Measurements from ENCODE around the gene UBXN1. TPM values are rescaled to one million over a fixed set of nuclear protein-coding genes. Genes with fewer than 3 reads are reported as not detected.
"Not testable (repeated sequence)": the region's sequence is repeated elsewhere in the genome, so short reads cannot be mapped to it uniquely, and the experiment has no call there.

Gene UBXN1
- total RNA-seq, 1 experiment from 2014 or later = 116 TPM

DNA sequence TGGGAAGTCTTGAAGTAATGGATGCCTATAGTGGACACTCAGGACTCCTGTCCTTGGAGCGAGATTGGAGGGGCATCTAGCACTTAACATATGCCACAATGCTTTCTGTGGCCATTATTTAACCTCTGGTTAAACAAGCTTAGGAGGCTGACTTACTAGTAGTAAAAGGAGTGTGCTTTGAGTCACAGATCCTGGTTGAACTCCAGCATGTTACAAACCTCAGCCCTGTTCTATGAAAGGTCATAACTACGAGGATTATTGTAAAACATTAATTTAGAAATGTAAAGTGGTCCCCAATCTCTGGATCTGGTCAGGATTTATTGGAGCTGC is 5.7 kb downstream of the UBXN1 start:
- DNase-seq (ENCODE audit: low read depth) = no peak

DNA sequence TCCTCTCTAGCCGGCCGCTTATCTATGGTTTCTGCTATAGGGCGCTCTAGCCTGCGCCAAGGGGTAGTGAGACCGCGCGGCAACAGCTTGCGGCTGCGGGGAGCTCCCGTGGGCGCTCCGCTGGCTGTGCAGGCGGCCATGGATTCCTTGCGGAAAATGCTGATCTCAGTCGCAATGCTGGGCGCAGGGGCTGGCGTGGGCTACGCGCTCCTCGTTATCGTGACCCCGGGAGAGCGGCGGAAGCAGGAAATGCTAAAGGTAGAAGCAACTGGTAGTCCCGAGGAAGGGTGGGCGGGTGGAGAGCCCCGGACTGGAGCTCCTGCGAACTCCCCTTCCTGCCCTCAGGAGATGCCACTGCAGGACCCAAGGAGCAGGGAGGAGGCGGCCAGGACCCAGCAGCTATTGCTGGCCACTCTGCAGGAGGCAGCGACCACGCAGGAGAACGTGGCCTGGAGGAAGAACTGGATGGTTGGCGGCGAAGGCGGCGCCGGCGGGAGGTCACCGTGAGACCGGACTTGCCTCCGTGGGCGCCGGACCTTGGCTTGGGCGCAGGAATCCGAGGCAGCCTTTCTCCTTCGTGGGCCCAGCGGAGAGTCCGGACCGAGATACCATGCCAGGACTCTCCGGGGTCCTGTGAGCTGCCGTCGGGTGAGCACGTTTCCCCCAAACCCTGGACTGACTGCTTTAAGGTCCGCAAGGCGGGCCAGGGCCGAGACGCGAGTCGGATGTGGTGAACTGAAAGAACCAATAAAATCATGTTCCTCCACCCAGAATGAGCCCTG is 7.1 kb downstream of the UBXN1 start, which contains the start of the genes LBHD1 and UQCC3:
LBHD1 (minus strand) TSS at position 660 of the 782 bp plus-strand sequence. CDS start 2,236 bp downstream, outside the sequence.
UQCC3 (plus strand) TSS at position 66 of the 782 bp plus-strand sequence; CDS start at position 139, 73 bp downstream.
- peak; percentile 84 for DNase-seq (ENCODE audit: low read depth)

DNA sequence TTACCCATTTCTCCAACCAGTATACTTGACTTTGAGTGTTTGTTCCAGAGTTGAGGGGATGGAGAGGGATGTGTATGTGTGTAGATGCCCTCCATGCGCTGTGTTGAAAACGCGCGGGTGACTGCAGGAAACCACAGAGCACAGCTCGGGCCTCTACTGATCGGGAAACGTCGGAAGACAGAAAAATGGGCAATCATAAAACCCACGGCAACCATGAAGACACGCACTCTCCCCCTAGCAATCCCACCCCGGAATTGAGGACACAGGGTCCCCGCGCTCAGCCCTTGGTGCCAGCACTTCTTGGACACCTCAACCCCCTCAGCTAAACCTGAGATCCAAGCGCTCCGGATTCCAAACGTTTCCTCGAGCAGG is 7.7 kb downstream of the UBXN1 start:
- no peak for DNase-seq (ENCODE audit: low read depth)

DNA sequence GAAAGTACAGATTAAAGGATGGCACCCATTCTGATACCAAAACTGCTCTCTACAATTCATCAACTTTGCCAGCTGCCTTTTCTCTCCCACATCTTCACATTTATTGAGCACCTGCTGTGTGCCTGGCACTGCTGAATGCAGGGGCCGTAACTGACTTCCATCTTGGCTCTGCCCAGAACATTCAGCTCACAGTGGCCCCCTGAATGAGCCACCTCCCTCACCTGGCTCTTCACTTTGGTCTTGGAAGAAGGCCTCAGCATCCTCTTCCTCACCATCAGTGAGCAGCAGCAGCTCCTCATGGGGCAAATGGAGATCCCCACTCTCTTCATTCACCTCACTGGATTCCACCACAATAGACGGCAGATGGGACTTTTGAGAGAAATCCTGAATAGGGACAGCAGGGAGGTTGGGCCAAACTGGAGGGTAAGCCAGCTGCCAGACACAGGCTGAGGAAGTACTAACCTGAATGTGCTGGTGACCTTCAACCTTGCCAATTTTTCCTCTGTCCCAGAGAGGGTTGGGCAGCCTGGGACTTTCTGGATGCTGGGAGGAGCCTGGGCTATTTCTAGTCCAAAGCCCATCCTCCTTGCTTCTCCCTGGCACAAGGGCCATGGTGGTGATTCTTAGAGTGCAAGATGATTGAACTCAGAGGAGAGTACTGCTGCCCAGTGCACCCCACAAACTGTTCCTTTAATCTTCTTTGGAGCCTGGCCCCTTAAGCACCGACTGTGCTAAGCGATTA is 9.3 kb downstream of the UBXN1 start:
- peak; percentile 32 for DNase-seq (ENCODE audit: low read depth)

DNA sequence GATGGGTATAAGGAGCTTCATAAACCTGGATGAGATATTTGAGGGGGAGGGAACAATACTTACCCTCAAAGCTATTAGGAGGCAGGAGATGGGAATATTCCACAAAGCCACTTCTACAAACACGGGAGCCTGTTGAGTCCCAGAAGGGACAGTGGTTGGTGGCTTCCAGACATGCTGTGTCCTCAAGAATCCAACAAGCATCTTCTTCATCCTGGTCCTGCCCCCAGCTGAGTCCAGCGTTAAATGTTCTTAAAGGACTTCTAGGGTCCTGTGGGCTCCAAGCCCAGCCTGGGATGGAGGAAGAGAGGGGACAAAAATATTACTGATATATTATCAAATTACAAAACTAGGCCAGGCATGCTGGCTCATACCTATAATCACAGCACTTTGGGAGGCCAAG is 11.4 kb downstream of the UBXN1 start:
- no peak for DNase-seq (ENCODE audit: low read depth)

DNA sequence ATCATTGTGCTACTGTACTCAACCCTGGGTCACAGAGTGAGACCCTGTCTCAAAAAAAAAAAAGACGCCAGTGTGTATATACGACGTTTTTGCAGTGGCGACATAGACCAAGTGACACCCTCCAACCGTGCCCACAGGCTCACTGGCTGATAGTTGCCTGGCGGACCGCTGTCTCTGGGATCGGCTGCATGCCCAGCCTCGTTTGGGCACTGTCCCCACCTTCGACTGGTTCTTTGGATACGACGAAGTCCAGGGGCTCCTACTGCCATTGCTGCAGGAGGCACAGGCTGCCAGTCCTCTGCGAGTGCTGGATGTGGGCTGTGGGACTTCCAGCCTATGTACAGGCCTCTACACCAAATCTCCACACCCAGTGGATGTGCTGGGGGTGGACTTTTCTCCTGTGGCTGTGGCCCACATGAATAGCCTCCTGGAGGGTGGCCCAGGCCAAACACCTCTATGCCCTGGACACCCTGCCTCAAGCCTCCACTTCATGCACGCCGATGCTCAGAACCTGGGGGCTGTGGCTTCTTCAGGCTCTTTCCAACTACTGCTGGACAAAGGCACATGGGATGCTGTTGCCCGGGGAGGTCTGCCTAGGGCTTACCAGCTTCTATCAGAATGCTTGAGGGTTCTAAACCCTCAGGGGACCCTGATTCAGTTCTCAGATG is 12.5 kb downstream of the UBXN1 start:
- DNase-seq (ENCODE audit: low read depth) = no peak

DNA sequence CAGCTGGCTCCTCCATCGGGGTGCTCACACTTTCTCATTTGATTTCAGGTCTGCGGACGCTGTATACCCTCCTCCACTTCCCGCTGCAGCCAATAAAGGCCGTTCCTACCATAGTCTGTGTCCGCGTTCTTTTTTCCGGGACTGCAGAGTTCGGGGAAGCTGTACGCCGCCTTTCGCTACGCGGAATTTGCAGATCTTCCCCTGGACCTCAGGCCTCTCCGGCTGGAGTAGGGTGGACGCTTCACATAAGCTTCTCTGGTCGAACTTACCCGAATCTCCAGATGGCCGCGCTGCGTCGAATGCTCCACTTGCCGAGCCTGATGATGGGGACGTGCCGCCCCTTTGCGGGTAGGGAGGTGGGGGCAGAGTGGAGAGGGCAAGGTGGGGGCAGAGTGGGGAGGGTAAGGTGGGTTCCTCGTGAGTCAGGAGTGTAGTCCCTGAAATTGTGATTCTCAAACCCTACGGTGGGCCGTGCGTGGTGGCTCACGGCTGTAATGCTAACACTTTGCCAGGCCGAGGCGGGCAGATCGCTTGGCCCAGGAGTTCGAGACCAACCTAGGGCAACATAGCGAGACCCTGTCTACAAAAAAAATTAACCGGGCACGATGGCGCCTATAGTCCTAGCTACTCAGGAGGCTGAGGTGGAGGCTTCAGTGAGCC is 13.1 kb downstream of the UBXN1 start:
- no peak for DNase-seq (ENCODE audit: low read depth)

DNA sequence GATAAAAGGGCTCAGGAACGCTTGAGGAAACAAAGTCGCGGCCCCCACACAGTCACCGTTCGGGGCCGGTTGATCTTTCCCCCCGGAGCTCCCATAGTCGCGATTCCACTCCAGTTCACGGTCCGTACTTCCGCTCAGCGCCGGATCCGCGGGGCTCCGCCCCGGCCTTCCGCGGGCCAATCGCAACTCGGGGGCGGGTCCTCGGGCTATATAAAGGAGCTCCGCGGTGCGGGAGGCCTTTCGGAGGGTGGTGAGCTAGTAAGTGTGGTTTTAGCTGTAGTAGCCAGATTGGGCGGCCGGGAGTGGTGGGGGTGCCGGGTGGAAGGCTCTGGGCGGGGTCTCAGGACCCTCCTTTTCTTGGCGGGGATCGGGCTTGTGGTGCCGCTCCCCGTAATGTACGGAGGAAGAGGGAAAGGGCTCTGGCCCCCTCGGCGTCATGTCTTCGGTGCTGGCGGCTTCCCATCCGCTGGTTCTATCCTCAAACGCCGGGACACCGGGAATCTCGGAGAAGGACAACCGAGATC is 13.7 kb downstream of the UBXN1 start, which contains the start of the genes C11orf98 and CSKMT:
C11orf98 (minus strand) TSS at position 136 of the 524 bp plus-strand sequence; CDS start at position 95, 41 bp downstream.
CSKMT (plus strand) TSS at position 238 of the 524 bp plus-strand sequence. CDS start 568 bp downstream, outside the sequence.
- DNase-seq (ENCODE audit: low read depth) = peak; percentile 89

DNA sequence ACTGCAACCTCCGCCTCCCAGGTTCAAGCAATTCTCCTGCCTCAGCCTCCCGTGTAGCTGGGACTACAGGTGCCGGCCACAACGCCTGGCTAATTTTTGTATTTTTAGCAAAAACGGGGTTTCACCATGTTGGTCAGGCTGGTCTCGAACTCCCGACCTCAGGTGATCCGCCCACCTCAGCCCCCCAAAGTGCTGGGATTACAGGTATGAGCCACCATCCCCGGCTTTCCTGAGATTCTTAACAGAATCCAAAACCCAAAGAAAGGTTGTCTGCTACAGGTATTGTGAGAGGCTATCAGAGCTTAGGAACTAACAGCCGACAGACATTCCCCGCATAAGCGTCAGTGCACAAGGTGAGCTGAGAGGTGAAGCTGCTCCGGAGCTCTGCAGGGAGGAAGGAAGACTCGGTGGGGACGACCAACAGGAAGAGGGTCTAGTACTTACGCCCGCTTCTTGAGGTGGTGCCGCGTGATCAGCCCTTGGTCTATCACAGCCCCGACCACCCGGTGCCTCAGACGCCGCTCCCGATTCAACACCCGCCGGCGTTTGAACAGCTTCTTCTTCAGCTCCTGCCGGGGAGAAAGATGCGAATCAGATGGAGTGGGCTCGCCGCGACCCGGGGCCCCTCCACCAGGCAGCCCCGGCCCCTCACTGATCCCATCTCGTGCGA is 14.3 kb downstream of the UBXN1 start:
- DNase-seq (ENCODE audit: low read depth) = peak; percentile 70

DNA sequence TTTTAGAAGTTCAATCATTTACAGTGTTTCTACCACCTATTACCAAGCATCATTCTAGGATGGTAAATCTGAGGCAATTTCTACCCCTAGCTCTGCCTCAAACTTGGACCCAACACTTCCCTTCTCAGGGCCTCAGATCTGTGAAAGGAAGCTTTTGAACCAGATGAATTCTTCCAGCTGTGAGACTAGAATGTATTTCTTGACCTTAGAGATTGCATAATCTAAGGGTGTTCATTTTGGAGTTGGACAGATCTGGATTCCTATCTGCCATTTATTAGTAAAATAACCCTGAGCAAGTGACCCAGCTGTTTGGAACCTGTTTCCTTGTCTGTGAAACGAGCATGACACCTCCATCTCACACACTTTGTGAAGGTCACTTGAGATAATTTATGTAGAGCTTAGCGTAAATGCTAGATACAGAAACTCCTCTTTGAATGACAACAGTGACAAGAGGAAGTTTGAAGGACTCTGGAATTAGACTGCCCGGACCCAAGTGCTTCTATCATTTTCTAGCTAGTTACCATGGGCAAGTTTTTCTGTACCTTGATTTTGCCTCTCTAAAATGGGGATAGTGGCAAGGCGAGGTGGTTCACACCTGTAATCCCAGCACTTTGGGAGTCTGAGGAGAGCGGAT is 22.0 kb downstream of the UBXN1 start:
- no peak for DNase-seq (ENCODE audit: low read depth)

DNA sequence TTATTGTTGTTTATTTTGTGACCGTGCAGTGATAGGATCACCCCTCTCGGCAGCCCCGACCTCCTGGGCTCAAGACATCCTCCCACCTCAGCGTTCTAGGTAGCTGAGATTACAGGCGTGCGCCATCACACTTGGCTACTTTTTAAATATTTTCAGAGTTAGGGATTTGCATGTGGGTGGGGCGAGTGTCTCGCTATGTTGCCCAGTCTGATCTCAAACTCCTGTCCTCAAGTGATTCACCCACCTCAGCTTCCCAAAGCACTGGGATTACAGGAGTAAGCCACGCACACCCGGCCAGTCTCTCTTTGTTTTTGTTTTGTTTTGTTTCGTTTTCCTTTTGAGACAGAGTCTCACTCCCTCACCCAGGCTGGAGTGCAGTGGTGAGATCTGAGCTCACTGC is 24.6 kb downstream of the UBXN1 start:
- no peak for DNase-seq (ENCODE audit: low read depth)

DNA sequence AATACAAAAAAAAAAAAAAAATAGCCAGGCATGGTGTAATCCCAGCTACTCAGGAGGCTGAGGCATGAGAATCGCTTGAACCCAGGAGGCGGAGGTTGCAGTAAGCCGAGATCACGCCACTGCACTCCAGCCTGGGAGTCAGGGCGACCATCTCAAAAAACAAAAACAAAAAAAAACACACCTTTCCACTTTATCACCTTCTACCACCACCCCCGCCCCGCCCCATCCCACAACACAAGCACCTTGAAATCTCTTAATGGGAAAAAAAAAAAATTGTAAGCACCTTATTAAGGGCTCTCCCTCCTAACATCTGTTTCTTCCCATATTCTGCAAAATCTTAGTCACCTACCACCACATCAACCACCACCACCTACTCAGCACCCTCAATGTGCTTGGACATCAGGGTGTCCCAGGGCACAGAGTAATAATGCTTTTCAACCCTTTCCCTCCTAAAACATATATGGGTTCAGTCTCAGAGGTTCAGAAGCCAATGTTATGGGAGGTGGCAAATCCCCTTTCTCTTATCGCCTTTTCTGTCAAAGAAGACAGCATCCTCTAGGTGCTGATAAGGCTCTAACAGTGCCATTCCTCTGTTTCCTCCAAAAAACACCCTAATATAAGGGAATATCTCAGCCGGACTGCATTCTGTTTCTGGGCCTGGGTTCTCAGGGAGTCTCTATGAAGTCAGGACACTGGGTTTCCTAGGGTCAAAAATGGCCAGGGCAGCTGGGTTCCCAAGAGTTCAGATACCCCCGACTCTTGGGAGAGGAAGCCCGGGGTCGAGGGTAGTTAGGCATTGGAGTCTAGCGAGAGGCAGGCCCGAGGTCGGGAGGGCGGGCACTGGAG is 26.5 kb downstream of the UBXN1 start:
- DNase-seq (ENCODE audit: low read depth) = no peak

DNA sequence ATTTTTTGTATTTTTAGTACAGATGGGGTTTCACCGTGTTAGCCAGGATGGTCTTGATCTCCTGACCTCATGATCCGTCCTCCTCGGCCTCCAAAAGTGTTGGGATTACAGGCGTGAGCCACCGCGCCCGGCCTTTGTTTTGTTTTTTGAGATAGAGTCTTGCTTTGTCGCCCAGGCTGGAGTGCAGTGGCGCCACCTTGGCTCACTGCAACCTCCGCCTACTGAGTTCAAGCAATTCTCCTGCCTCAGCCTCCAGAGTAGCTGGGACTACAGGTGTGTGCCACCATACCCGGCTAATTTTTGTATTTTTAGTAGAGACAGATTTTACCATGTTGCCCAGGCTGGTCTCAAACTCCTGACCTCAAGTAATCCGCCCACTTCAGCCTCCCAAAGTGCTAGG is 28.6 kb downstream of the UBXN1 start:
- not testable (repeated sequence) for DNase-seq (ENCODE audit: low read depth)

DNA sequence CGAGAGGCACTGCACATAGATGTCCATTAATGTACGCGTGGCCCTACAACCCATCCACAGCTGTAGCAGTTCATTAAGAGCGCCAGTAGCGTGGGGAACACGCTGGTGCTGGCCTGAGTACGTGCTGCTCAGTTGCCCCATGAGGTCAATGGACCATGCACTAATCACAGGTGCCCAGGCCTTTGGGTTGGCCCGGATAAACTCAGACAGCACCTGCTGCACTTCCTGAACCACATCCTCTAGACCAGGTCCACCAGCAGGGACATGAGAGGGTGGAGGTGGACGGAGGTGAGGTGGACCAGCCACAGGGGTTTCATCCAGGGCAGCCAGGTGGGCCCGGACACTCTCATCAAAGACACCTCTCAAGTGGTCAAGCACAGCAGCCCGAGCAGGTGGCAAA is 29.4 kb downstream of the UBXN1 start:
- no peak for DNase-seq (ENCODE audit: low read depth)

DNA sequence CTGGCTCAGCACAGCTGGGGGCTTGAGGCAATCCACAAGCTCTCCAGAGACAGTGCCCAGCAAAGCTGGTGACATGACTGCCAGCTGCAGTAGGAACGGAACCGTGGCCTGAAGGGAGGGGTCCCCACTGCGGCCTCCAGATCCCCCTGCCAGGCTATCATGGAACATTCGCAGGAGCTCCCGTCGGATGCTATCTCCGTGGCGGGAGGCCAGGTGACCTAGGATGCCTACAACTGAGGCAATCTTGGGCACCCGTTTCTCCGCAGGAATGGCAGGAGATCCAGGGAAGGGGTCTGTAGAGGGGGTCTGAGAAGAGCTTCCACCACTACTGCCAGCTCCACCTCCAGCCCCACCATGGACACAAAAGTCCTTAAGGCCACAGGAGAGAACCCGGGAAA is 29.9 kb downstream of the UBXN1 start:
- DNase-seq (ENCODE audit: low read depth) = no peak

DNA sequence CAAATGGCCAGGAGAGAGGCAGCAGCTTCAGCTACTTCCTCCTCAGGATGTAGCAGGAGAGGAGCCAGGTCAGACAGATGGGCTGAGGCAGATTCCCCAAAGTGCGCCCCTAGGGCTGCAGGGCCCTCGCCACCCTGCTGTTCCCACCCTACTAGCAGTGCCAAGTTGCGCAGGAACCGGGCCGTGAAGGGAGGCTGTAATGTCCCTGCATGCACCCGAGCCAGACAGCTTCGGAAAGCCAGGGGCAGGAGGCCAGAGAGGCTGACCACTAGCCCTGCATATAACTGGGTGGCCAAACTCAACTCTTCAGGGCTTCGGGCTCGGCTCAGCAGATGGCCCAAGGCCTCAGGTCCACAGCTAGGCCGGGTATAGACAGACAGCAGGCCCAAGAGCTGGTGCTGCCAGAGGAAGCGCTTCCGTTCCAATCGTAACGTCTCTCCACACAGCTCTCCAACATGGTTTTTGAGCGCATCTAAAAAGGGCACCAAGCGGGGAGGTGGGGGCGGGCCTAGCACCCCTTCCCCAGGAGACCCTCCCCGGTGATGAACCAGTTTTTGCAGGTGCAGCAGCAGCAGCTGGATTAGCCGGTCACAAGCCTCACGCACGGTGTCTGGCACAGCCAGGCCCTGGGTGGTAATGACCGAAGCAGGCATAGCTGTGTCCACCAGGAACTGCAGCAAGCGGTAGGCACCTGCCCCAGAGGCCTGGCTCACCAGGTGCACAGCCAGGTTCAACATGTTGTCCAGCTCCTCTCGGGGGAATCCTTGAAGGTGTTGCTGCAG is 30.5 kb downstream of the UBXN1 start:
- no peak for DNase-seq (ENCODE audit: low read depth)

DNA sequence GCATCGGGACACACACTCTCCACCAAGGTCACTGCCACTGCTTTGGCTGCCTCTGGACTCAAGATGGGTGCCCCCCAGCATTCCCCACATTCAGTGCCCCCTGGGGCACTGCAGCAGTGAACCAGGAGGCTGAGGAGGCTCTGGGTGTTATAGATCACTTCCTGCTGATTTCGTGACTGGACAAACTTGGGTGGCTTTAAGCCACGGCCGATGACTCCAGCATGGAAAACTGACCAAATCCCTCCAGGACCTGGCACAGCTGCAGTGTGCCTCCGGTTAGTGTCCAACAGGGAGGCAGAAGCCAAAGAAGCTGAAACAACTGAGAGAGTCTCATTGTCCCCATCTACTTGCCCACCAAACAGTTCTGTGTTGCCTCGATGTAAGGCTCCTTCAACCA is 31.3 kb downstream of the UBXN1 start:
- peak; percentile 32 for DNase-seq (ENCODE audit: low read depth)

DNA sequence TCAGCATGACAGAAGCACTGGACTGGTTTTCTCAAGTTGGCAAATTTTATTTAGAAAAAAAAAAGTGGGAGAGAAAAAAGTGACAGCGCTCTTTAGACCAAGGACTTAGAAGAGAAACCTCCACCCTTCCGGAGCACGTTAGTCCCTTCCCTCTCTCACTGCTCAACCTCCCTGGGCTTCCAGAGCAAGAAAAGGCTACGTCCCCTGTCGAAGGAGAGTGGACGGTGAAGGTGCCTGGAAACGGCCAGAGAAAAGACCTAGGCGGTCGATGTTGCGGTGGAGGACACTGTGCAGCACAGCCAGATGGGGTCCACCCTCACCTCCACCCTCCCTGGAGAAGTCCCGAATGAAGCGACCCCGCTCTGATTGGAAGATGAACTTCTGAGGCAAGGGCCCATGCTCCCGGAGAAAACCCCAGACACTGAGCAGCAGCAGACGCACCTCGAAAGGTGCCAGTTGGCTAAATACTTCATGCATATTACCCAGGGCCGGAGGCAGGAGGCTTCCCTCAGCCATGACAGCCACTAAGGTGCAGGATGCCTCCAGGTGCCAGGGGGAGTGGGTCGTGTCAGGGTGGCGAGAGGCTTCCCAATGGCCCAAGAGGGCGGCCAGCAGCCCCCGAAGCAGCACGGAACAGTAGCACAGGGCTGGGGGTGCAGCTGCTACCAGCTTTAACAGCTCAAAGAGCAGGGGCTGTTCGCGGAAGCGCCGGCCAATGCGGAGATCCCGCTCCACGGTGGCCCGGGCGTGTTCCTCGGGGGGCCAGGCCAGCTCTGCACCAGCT is 31.9 kb downstream of the UBXN1 start:
- DNase-seq (ENCODE audit: low read depth) = no peak

All from M059J (cell line).